Measurements from ENCODE around the gene CLCNKB. TPM values are rescaled to one million over a fixed set of nuclear protein-coding genes. Genes with fewer than 3 reads are reported as not detected.

CLCNKB gene
- total RNA-seq, 1 experiment from 2014 or later, result 0.81 TPM

DNA sequence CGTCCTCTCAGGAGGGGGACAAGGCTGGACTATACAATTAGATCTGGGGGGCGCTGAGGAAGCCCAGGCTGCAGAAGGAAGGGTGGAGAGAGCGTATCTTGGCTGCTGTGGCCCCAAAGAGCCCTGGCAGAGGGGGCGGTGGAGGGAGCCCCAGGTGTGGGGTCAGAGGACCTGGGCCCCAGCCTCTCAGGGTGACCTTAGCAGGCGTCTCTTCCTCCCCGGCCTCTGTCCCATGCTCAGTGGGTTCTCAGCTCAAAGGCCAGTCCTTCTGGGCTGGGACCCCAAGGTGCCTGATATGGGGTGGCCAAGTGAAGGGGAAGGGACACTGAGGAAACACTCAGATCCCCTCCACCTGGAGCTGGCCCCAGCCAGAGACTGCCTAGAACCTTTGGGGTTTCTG, 28.0 kb downstream of the CLCNKB start:
- ChIA-PET RAD21 (ENCODE audit: low non-redundant PET in 1 of 2, low total read pairs in 2 of 2, uncharacterized antibody in 2 of 2, unreplicated experiment in 2 of 2) (no interaction called here), POLR2A (no interaction called here), CTCF (interaction anchor here (1.7 kb wide), 1 partner anchor 117 kb away, joined by 9 read pairs; no protein-coding TSS in a partner anchor)
- Histone ChIP-seq H3K27ac (ENCODE audit: low read depth, low read length) (no peak overlapping the region; the same call in 1 of the 2 replicates), H4K20me1 (ENCODE audit: insufficient read depth) (no peaks in the 10 kb centered on the region), H2AFZ (ENCODE audit: low read depth, low read length, poor library complexity, severe bottlenecking) (no peak overlapping the region), H3K4me3 (replicated peaks in 1 of 2; ENCODE audit: low read depth in 1 of 2, low read length in 2 of 2) (no peak overlapping the region), H3K9me3 (ENCODE audit: control insufficient read depth in 1 of 2, insufficient read depth in 1 of 2, low read depth in 1 of 2, low read length in 2 of 2) (no peaks in the 10 kb centered on the region), H3K79me2 (ENCODE audit: insufficient read depth, low read length) (no peaks in the 10 kb centered on the region), H3K9ac (ENCODE audit: low read length) (no peak overlapping the region), H3K4me2 (ENCODE audit: low read length) (no peak overlapping the region), H3K4me1 (ENCODE audit: control insufficient read depth in 1 of 2, insufficient read depth in 2 of 2, low read length in 2 of 2) (peaks cover 21 to 51% of the 10 kb centered on the region in 2 experiments), H3K9me2 (ENCODE audit: insufficient read depth) (no peaks in the 10 kb centered on the region), H3K27me3 (ENCODE audit: insufficient read depth, low read length) (no peaks in the 10 kb centered on the region), H3K36me3 (ENCODE audit: control insufficient read depth in 1 of 2, insufficient read depth in 2 of 2, low read length in 2 of 2) (no peaks in the 10 kb centered on the region)
- TF ChIP-seq SIN3A (IDR thresholded peaks at IDR 0.05; ENCODE audit: low read depth) (no peak), ELF1 (IDR thresholded peaks at IDR 0.05; ENCODE audit: borderline replicate concordance, low read depth) (no peak), CBX3 (IDR thresholded peaks at IDR 0.05; ENCODE audit: low read depth) (no peak), TCF7L2 (IDR thresholded peaks at IDR 0.05; ENCODE audit: borderline replicate concordance, extremely low read depth, insufficient read depth, insufficient read length) (no peak), SP1 (IDR thresholded peaks at IDR 0.05; ENCODE audit: low read depth) (no peak), FOSL1 (IDR thresholded peaks at IDR 0.05; ENCODE audit: low read depth) (no peak)
- TF ChIP-seq, protein P1, sequence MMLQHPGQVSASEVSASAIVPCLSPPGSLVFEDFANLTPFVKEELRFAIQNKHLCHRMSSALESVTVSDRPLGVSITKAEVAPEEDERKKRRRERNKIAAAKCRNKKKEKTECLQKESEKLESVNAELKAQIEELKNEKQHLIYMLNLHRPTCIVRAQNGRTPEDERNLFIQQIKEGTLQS (IDR thresholded peaks at IDR 0.05), result no peak
- BruUV-seq (replicated peaks), result TSS peak; percentile 26
- no peak for ATAC-seq
- intact Hi-C loops (cut with micrococcal nuclease), result loop anchor here (2.0 kb wide), 1 partner anchor 63 kb away; no protein-coding TSS in a partner anchor
- DNase-seq (ENCODE audit: low read depth, low spot score), result no peak

DNA sequence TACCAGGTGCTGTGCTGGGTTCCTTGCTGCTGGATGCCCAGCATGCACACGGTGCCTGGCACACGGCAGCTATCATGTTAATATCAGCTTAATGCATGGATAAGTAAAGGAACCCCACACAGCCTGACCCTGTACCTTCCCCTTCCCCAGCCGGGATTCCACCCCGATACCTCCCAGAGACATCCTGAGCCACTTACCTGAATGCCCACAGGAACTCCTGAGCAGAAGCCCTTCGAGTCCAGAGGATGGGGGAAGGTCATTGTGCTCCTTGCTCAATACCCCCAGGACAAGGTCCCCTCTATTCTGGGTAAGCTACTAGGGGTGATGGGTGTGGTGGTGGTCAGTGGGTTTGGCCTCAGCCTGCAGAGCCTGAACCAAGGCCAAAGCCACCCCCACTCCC, 28.5 kb downstream of the CLCNKB start:
- ATAC-seq (no peak), DNase-seq (ENCODE audit: low read depth, low spot score) (no peak)
- no peaks in the 10 kb centered on the region for H4K20me1 ChIP-seq (ENCODE audit: insufficient read depth)
- no peaks in the 10 kb centered on the region for H3K9me3 ChIP-seq (ENCODE audit: control insufficient read depth in 1 of 2, insufficient read depth in 1 of 2, low read depth in 1 of 2, low read length in 2 of 2)
- CTCF ChIA-PET, result interaction anchor here (1.2 to 1.9 kb wide), 3 partner anchors 17 to 117 kb away, joined by 4 to 9 read pairs (median 8); no protein-coding TSS in a partner anchor
- no peak overlapping the region; the same call in 1 of the 2 replicates for H3K27ac ChIP-seq (ENCODE audit: low read depth, low read length)
- intact Hi-C loops (cut with micrococcal nuclease), result loop anchor here (2.0 kb wide), 1 partner anchor 63 kb away; no protein-coding TSS in a partner anchor
- BruUV-seq (replicated peaks), result no TSS peak
- H3K9ac ChIP-seq (ENCODE audit: low read length), result no peak overlapping the region
- RAD21 ChIA-PET (ENCODE audit: low non-redundant PET in 1 of 2, low total read pairs in 2 of 2, uncharacterized antibody in 2 of 2, unreplicated experiment in 2 of 2), result no interaction called here
- H3K4me2 ChIP-seq (ENCODE audit: low read length), result peak overlapping the region; percentile 92
- H2AFZ ChIP-seq (ENCODE audit: low read depth, low read length, poor library complexity, severe bottlenecking), result no peak overlapping the region
- no peaks in the 10 kb centered on the region for H3K27me3 ChIP-seq (ENCODE audit: insufficient read depth, low read length)
- no peaks in the 10 kb centered on the region for H3K79me2 ChIP-seq (ENCODE audit: insufficient read depth, low read length)
- H3K9me2 ChIP-seq (ENCODE audit: insufficient read depth), result no peaks in the 10 kb centered on the region
- TF ChIP-seq, protein P2, sequence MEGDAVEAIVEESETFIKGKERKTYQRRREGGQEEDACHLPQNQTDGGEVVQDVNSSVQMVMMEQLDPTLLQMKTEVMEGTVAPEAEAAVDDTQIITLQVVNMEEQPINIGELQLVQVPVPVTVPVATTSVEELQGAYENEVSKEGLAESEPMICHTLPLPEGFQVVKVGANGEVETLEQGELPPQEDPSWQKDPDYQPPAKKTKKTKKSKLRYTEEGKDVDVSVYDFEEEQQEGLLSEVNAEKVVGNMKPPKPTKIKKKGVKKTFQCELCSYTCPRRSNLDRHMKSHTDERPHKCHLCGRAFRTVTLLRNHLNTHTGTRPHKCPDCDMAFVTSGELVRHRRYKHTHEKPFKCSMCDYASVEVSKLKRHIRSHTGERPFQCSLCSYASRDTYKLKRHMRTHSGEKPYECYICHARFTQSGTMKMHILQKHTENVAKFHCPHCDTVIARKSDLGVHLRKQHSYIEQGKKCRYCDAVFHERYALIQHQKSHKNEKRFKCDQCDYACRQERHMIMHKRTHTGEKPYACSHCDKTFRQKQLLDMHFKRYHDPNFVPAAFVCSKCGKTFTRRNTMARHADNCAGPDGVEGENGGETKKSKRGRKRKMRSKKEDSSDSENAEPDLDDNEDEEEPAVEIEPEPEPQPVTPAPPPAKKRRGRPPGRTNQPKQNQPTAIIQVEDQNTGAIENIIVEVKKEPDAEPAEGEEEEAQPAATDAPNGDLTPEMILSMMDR (IDR thresholded peaks at IDR 0.05 in 2 of 3, conservative IDR thresholded peaks at IDR 0.05 in 1 of 3; ENCODE audit: borderline replicate concordance in 1 of 3, insufficient read depth in 1 of 3, low read depth in 2 of 3, low read length in 2 of 3), result no peak
- TF ChIP-seq SIN3A (IDR thresholded peaks at IDR 0.05; ENCODE audit: low read depth), result no peak
- TF ChIP-seq EZH2 (IDR thresholded peaks at IDR 0.05), result no peak
- no peak for TF ChIP-seq JUND (IDR thresholded peaks at IDR 0.05)
- no peak for TF ChIP-seq ZNF274 (IDR thresholded peaks at IDR 0.05; ENCODE audit: low read depth, low read length)
- no peak for TF ChIP-seq ZFX (IDR thresholded peaks at IDR 0.05)
- TF ChIP-seq, protein P3, sequence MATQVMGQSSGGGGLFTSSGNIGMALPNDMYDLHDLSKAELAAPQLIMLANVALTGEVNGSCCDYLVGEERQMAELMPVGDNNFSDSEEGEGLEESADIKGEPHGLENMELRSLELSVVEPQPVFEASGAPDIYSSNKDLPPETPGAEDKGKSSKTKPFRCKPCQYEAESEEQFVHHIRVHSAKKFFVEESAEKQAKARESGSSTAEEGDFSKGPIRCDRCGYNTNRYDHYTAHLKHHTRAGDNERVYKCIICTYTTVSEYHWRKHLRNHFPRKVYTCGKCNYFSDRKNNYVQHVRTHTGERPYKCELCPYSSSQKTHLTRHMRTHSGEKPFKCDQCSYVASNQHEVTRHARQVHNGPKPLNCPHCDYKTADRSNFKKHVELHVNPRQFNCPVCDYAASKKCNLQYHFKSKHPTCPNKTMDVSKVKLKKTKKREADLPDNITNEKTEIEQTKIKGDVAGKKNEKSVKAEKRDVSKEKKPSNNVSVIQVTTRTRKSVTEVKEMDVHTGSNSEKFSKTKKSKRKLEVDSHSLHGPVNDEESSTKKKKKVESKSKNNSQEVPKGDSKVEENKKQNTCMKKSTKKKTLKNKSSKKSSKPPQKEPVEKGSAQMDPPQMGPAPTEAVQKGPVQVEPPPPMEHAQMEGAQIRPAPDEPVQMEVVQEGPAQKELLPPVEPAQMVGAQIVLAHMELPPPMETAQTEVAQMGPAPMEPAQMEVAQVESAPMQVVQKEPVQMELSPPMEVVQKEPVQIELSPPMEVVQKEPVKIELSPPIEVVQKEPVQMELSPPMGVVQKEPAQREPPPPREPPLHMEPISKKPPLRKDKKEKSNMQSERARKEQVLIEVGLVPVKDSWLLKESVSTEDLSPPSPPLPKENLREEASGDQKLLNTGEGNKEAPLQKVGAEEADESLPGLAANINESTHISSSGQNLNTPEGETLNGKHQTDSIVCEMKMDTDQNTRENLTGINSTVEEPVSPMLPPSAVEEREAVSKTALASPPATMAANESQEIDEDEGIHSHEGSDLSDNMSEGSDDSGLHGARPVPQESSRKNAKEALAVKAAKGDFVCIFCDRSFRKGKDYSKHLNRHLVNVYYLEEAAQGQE (IDR thresholded peaks at IDR 0.05; ENCODE audit: low read depth), result no peak
- no peak for TF ChIP-seq FOSL1 (IDR thresholded peaks at IDR 0.05; ENCODE audit: low read depth)
- no peak for TF ChIP-seq POLR2A (IDR thresholded peaks at IDR 0.05; ENCODE audit: borderline replicate concordance, extremely low read depth, insufficient read depth, insufficient read length)
- H3K4me1 ChIP-seq (ENCODE audit: control insufficient read depth in 1 of 2, insufficient read depth in 2 of 2, low read length in 2 of 2), result peaks cover 26 to 53% of the 10 kb centered on the region in 2 experiments
- no peaks in the 10 kb centered on the region for H3K36me3 ChIP-seq (ENCODE audit: control insufficient read depth in 1 of 2, insufficient read depth in 2 of 2, low read length in 2 of 2)
- peak overlapping the region in 1 of 2 experiments; percentile 70; a peak in 3 of 4 replicates for H3K4me3 ChIP-seq (replicated peaks in 1 of 2; ENCODE audit: low read depth in 1 of 2, low read length in 2 of 2)
- POLR2A ChIA-PET, result interaction anchor here (1.1 kb wide), 1 partner anchor 73 kb away, joined by 3 read pairs; no protein-coding TSS in a partner anchor

Measured in HCT116 (cell line).